DND-41 (cell line): ENCODE results near the gene CTIF.

Source experiments
- EZH2 ChIP-seq: IDR thresholded peaks from 3 replicates; pipeline ENCODE4 v1.6.1; 2012; ENCODE audit warnings: borderline replicate concordance, low read depth, mild to moderate bottlenecking, moderate library complexity, low read length, inconsistent platforms; ENCODE audit not compliant: severe bottlenecking
- TF ChIP-seq, protein P1 (sequence below): IDR thresholded peaks from 2 replicates; pipeline ENCODE4 v1.5.1; 2012; ENCODE audit warnings: borderline replicate concordance, low read length, moderate library complexity, mild to moderate bottlenecking; ENCODE audit not compliant: poor library complexity, severe bottlenecking; ENCODE audit errors: extremely low read depth

DNA sequence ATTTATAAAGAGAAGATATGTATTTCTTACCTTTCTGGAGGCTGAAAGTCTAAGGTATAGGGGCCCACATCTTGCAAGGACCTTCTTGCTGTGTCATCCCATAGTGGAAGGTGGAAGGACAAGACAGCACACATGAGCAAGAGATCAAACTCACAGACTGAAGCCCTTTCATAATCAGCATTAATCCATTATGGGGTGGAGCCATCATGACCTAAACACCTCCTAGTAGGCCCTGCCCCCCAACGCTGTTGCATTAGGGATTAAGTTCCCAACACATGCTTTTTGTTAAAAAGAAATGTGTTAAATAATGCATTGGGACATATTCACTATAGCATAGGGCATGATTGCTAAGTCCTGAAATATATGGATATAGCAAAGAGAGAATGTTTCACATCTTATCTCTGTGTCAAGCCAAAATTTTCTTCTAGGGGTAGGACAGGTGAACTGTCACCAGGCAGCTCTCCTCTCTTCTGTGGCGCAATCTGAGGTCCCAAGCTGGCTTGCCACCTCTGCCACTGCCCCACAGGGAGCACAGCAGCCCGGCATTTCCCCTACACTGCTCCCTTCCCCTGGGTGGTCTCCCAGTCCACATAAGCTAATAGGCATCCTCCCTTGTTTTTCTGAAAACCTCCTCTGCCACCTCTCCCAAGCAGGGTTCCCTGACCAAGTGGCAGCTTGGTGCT is 8.3 kb upstream of the CTIF start:
- TF ChIP-seq, protein P1, sequence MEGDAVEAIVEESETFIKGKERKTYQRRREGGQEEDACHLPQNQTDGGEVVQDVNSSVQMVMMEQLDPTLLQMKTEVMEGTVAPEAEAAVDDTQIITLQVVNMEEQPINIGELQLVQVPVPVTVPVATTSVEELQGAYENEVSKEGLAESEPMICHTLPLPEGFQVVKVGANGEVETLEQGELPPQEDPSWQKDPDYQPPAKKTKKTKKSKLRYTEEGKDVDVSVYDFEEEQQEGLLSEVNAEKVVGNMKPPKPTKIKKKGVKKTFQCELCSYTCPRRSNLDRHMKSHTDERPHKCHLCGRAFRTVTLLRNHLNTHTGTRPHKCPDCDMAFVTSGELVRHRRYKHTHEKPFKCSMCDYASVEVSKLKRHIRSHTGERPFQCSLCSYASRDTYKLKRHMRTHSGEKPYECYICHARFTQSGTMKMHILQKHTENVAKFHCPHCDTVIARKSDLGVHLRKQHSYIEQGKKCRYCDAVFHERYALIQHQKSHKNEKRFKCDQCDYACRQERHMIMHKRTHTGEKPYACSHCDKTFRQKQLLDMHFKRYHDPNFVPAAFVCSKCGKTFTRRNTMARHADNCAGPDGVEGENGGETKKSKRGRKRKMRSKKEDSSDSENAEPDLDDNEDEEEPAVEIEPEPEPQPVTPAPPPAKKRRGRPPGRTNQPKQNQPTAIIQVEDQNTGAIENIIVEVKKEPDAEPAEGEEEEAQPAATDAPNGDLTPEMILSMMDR: no peak
- no peak for TF ChIP-seq EZH2
